ENCODE results near the gene MGRN1.

MGRN1 gene

GRCh38 chr16:4624015-4624826 is at the start of gene MGRN1:
Gene MGRN1, plus strand, starts transcription at chr16:4624826. Its CDS starts 135 bp downstream, at chr16:4624961.
- DNase-seq (ENCODE audit: low spot score) = peak; percentile 97

DNA sequence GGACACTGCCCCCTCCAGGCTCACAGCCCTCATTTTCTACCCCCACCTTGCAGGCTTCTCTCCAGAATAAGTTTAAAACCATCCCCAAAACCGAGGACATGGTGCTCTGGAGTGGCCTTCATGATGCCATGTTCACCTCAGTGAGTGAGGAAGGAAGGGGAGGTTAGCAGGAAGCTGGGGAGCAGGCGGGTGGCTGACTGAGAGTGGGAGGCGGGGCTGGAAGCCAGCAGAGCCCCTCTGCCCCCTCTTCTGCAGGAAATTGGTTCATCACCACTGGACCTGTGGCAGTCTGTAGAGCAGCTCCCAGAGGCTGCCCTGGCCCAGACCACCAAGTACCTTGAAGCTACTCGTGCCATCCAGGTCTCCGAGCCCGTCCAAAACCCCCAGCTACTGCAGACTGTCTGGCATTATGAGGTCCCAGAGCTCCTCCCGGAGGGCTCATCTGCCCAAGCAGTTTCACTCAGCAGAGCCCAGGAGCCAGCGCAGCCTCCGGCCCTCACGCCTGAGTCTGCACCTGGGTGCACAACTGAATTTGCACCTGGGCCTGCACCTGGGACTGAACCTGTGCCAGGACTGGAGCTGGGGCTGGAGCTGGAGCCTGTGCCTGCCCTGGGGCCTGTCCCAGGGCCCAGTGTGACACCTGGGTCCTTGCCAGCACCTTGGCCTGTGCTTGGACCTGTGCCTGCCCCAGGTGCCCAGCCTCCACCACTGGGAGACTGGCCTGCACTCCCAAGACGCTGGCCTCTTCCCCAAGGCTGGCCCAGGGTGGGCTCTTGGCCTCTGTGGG is 49.5 kb upstream of the MGRN1 start:
- no peak for DNase-seq (ENCODE audit: low spot score)

GRCh38 chr16:4576008-4576407 is 48.6 kb upstream of the MGRN1 start:
- no peak for DNase-seq (ENCODE audit: low spot score)

DNA sequence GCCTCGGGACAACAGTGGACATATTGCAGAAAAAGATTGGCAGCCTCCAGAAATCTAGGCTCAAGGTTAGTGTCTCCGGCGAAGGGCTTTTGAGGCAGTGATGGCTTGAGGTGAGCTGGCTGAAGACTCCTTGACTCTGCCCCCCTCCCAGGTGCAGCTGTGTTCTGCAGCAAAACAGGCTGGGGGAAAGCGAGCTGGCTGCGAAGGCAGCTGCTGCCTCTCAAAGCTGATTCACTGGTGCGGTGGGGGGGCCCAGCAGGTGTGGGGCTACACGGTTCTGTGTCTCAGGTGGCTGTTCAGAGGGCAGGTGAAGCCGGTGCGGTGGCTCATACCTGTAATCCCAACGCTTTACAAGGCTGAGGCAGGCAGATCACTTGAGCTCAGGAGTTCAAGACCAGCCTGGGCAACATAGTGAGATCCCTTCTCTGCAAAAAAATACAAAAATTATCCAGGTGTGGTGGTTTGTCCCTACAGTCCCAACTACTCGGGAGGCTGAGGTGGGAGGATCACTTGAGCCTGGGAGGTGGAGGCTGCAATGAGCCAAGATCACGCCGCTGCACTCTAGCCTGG is 45.6 kb upstream of the MGRN1 start:
- no peak for DNase-seq (ENCODE audit: low spot score)

DNA sequence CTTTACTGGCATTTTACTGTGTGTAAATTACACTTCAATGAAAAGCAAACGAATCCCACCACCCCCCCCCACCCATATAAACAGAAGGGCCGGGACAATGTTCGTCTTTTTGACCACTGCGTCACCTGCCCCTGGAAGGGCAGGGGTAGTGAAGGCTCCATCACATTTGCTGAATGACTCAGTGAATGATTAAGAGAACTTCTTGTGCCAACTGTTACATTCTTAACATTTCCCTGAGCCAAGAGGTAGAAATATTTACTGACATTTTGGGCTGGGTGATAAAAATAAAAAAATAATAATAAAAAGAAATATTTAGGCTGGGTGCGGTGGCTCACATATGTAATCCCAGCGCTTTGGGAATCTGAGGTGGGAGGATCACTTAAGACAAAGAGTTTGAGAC is 44.4 kb upstream of the MGRN1 start:
- peak; percentile 61 for DNase-seq (ENCODE audit: low spot score)

GRCh38 chr16:4583906-4584305 is 40.7 kb upstream of the MGRN1 start:
- no peak for DNase-seq (ENCODE audit: low spot score)

- DNase-seq (ENCODE audit: low spot score) = no peak
These were observed 38.3 kb upstream of the MGRN1 start for GRCh38 chr16:4586291-4586690.

DNA sequence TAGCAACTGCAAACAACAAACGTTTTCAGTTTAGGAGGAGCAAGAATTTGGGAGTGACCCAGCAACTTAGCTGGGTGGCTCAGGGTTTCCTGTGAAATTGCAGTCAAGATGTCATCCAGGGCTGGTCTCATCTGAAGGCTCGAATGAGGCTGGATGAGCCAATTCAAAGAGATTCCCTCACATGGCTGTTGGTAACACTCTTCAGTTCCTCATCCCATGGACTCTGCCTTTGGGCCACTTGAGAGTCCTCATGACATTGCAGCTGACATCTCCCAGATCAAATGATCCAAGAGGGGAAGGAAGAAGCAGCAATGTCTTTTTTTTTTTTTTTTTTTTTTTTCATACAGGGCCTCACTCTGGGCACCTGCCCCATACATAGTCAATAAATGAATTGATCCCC is 36.2 kb upstream of the MGRN1 start:
- no peak for DNase-seq (ENCODE audit: low spot score)

DNA sequence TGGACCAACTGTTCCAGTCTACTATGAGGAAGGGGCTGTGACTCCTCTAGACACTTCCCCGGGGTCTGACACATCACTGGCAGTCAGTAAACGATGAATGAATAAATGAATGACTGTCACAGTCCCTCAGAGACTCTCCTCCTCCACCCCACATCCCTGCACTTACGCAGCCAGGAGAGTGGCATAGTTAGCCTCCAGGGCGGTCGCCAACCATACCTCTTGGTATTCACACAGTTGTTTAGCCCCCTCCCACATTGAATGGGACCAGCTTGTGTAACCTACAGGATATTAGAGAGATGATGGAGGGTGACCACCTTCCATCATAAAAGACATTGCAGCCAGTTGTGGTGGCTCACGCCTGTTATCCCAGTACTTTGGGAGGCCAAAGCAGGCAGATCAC is 35.7 kb upstream of the MGRN1 start:
- DNase-seq (ENCODE audit: low spot score) = no peak

- no peak for DNase-seq (ENCODE audit: low spot score)
These were observed 33.4 kb upstream of the MGRN1 start for GRCh38 chr16:4591191-4591590.

DNA sequence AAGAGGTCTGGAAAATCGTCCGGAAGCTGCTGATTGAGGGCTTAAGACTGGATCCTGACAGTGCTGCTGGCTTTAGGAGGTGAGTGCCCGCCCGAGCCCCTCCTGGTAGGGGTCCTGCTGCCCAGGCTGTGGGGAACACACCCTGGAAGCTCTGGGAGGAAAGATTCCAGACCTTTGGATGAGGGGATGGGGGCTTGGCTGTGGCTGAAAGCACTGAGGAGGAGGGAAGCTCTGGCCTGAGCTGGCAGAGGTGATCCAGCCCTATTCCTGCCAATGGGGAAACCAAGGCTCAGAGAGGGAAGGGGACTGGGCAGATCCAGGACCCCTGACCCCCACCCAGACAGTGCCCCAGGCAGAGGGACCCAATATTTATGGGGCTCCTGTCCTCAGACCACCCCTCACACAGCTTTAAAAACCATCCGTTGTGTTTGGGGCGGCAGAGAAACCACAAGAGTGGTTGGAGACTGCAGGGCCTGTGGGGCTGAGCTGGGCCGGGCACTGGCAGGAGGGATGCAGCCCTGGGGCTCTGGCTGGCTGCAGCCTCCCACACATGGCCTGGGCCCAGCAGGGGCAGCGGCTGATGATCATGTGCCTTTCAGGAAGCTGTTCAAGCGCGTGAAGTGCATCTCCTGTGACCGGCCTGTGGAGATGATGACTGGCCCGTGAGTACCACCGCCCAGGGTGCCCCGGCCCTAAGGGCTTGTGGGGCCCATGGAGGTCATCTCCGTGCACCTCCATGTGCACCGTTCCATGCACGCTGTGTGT is 32.7 kb upstream of the MGRN1 start:
- no peak for DNase-seq (ENCODE audit: low spot score)

GRCh38 chr16:4593086-4593485 is 31.5 kb upstream of the MGRN1 start:
- no peak for DNase-seq (ENCODE audit: low spot score)

DNA sequence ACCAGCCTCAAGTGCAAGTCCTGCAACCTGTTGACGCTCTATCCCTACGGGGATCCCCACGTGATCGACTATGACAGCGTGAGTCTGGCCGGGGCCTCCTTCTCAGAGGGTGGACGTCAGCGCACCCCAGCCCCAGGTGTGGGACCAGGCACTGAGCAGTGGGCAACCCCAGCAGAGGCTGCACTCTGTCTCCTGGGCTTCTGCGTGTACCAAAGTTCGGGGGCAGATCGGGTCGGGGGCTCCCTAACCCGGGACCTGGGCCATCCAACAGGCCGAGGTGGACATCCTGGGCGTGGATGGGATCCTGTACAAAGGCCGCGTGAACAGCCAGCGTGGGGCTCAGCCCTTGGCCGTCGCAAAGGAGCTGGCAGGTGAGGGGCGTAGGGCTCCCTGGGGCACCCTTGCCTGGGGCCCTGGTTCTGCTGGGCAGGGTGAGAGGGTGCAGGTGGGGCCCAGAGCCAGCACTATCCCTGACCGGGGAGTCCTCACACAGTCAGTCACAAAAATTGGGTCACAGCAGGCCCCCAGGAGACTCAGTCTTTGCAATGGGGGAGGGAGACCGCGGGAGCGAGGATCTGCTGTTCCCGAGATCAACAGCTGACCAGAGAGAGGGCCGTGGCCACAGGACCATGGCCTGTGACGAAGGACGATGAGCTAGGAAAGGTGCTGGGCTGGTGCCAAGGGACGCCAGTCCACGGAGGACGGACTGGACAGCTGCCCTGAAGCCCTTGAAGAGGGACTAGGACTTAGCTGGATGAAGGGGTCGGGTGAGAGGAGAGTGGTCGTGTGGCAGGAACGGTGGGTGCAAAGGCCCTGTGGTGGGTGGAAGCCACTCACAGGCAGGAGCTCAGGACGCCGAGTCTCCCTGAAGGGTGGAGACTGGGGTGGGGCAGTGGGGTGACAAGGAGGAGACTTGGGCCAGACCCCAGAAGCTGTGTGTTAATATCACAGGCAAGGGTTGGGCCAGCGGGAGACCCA is 29.9 kb upstream of the MGRN1 start:
- DNase-seq (ENCODE audit: low spot score) = no peak

GRCh38 chr16:4597174-4597573 is 27.5 kb upstream of the MGRN1 start:
- no peak for DNase-seq (ENCODE audit: low spot score)

GRCh38 chr16:4599037-4599436 is 25.6 kb upstream of the MGRN1 start:
- no peak for DNase-seq (ENCODE audit: low spot score)

DNA sequence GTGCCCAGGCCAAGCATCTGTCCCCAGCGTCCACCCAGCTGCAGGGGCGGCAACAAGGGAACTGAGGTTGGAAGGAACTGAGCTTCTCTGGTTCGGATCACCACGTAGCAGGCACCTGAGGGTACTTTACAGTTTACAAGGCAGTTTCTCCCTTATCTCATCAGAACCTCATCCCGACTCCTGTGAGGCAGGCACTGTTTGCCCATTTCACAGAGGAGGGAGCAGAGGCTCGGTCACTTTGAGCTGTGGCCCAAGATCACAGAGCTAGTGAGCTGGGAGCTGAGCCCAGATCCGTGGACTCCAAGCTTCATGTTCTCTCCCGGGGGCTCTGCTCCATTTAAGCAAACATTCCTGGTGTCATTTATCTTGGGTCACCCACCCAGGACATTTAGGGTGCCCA is 25.1 kb upstream of the MGRN1 start:
- no peak for DNase-seq (ENCODE audit: low spot score)

DNA sequence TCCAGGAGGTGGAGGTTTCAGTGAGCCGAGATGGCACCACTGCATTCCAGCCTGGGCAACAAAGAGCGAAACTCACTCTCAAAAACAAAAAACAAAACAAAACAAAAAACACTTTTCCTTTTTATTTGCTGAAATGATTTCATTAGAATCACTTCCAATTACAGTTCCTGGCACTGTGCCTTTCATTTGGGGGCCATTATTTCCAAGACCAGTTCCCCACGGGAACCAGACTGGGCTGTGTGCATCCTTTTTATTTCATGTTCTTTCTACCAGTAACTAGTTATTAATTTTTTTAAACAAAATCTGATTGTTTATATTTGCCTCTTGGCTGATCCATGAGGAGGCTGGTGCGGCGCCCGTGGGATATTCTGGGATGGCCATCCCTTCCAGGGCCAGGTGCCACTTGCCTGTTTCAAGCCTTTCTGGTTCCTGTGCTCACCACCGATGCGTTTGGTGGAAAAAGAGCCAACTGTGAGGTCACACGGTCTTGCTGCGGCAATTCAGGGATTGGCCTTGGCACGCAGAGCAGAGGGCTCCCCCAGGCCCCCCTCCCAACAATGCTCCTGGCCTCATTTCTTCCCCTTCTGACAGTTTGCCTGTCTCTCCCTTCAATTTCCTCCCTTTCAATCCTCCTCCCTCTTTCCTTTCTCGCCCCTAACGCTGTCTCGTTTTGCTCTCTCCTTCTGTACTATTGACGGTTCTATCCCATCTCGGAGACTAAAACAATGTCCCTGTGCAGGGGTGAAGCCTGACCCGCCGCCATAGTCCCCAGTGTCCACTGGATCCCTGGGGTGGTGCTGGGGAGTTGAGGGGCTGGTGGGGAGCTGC is 23.4 kb upstream of the MGRN1 start:
- DNase-seq (ENCODE audit: low spot score) = no peak

DNA sequence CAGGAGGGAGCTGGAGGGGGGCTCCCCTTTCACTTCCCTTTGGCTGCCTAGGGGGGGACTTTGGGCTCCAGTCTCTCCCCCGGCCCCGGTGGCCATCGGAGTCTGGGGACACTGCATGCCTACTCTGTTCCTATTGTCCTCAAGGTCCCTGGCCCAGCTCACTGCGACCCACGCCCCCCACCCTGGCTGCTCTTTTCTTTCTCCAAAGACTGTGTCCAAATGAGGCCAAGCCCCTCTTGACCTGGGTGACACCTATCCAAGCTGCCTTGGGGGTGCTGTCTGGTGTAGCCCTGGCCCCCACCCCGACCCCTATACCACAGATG is 22.8 kb upstream of the MGRN1 start:
- DNase-seq (ENCODE audit: low spot score) = no peak

- no peak for DNase-seq (ENCODE audit: low spot score)
These were observed 22.3 kb upstream of the MGRN1 start for GRCh38 chr16:4602331-4602730.

DNA sequence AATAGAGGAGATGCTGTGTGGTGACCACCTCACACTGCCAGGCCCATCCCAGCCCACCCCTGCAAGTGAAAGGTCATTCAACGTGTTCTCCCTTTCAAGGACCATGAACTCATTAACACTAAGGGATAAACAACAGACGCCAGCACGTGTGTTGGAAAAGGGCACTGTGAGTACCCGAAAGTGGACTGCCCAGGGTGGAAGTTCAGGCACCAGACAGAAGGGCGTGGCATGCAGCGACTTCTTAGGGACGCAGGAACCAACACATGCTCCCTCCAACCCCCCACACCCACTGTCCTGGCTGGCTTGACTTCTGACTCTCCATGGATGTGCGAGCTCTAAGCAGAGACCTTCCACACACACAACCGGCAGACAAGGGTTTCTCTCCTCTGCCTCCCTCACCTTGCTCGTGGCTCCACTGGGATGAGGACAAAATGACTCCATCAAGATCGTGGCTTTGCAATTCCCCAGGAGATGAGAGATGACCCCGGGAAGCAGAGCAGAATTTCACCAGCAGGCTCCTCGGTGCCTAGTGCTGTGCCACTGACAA is 20.9 kb upstream of the MGRN1 start:
- no peak for DNase-seq (ENCODE audit: low spot score)

All from GM03348 (cell line).